EH (cell line): ENCODE results near the gene CPVL.
"Not testable (repeated sequence)": the region's sequence is repeated elsewhere in the genome, so short reads cannot be mapped to it uniquely, and the experiment has no call there.

Experiments used
- DNase-seq: peaks from one replicate; pipeline ENCODE4 v3.0.0-alpha.2; 2015; ENCODE audit warnings: low read depth

The CPVL gene

DNA sequence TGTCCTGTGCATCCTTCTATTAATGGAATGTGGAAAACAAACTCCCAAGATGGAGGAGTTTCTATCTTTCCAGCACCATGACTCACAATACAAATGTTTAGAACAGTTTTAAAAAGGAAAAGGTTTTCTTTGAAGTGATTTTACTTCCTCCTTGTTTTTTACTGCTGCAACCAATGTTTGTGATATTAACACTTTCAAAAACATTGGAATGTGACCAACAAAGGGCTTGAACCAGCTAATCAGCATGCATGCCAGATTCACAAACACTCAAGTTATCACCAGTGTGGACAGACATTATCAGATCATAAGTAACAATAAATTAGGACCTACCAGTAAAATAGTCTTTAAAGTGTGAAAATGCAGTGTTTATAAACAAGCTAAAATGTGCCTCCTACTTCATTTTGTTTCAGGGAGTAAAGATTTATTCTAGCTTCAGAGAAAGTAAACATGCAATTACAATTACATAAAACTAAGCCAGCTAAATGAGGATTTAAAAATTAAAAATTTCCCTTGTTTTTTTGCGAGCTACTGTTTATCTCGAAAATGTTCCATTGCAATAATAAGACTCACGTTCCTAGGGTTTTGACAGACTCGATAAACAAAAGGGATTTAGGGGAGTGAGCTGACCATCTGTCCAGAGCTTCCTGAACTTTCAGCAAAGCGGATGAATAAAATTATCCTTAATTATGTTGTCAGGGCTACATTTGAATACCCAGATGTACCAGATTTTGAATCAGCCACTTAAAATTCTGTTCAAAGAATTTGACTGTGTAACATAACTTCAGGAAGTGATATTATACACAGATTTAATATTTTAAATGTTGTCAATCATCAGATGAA lies 29.8 kb downstream of the CPVL start:
- no peak for DNase-seq

DNA sequence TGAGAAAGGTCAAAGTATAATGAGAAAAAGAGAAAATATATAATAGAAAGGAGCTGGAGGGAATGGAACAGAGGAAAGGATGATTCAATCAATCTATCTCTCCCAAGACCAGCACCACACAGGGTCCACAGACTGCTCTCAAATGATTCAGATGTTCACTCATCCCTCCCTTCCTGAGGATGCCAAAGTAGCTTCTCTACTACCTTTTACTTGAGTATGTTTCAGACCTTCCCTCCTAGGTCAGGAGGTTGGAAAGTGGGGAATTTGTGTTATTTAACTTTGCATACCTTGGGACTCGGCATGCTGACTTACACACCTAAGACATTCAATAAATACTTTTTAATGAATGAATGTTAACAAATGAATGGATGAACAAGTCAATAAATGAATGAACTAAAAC lies 30.6 kb downstream of the CPVL start:
- no peak for DNase-seq

- DNase-seq: no peak
Observed at GRCh38 chr7:29115130-29115687, 31.1 kb downstream of the CPVL start.

- not testable (repeated sequence) for DNase-seq
Observed at GRCh38 chr7:29114266-29114665, 32.1 kb downstream of the CPVL start.

- DNase-seq: peak; percentile 18
Observed at GRCh38 chr7:29113384-29114102, 32.8 kb downstream of the CPVL start.

GRCh38 chr7:29112721-29113120 lies 33.6 kb downstream of the CPVL start:
- no peak for DNase-seq

GRCh38 chr7:29109899-29110298 lies 36.4 kb downstream of the CPVL start:
- DNase-seq: no peak

DNA sequence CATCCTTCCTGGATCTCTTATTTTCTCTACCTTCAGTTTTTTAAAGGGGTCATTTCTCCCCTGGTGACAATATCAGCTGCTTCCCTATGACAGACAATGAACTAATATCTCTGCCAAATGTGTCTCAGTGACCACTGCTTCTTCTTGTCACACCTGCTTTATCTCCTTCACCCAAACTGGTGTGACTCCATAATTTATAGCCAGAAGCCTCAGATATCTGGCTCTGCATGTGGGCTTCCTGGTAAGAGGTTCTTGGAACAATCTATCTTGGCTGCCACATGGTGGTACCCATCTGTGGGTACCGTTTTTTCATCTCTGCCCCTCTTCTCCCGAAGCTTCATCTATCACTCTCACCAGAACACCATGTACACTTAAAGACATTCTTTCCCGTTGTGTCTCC lies 37.0 kb downstream of the CPVL start:
- no peak for DNase-seq

- DNase-seq: no peak
Observed at GRCh38 chr7:29107056-29107455, 39.3 kb downstream of the CPVL start.

DNA sequence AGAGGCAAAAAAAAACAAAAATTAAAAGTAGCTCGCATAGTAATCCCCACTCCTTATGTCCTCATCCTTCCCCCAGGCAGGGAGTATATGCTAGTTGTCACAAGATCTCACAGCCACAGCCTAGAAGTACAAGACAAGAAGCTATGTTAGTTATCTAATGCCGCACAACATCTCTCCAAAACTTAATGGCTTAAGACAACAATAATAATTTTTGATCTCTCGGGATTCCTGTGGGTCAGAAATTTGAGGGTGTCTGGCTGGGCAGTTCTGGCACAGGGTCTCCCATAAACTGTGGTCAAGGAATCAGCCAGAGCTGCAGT lies 39.7 kb downstream of the CPVL start:
- no peak for DNase-seq

DNA sequence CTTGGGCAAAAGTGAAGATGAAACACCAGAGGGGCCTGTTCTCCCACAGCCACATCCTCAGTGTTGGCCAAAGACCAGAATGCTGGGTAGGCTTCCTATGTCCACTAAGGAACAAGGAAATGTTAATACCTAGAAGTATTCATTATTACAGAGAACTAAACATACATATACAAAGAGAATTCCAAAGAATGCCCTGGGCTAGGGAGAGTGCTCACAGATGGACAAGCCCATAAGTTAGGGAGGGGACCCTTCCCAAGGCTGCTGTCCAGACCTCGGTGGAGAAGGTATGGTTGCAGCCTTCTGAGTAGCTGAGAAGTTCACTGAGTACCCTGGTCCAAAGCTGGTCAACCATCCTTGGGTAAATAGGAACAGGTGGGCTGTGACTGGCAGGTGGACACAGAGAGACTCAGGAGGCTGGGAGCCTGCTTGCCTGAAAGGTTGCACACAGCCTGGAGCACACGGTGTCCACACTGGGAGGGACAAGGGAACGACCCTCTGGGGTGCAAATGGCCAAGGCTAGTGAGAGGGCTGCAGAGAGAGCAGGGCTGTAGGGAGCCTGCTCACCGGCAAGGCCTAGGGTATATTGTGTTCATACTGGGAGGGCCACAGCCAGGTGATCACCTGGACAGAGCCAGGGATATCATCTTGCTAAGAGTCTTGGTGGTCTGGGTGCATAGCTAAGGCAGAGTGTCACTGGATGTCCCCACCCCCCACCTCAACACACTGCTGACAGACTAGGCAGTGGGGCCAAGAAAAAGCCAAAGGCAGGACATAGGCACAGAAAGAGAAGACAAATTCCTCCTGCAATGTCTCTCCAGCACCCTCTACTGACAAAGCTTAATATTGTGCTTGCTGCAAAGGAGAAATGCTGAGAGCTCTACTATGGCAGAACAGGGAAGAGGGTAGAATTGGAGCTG lies 40.3 kb downstream of the CPVL start:
- DNase-seq: peak; percentile 67

GRCh38 chr7:29105191-29105590 lies 41.1 kb downstream of the CPVL start:
- DNase-seq: no peak

DNA sequence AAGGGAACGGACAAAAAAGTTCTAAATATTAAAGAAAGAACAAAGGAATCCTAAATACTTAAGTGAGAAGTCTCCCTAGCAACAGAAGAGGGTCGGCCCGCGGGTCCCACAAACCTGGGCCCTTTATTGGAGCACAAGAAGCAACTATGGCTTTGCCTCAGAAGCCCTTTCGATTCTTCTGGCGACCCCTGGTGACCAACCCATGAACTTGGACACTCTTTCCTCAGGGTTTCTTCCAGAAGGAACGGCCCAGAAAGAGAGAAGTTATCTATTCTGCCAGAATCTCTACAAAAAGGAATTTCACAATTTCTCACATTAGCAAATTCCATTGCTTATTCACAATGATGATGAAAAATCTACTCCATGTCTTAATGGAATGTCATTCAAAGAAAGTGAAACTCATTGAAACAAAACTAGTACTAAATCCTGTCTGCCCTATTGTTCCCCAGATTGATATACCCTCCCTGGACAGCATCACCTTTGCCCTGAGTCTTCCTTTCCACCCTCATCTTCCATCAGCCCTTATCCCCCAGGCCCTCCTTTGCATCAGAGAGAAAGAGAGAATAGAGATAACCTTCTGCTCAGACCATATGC lies 43.7 kb downstream of the CPVL start:
- DNase-seq: peak; percentile 61

GRCh38 chr7:29100924-29101323 lies 45.4 kb downstream of the CPVL start:
- no peak for DNase-seq

- DNase-seq: no peak
Observed at GRCh38 chr7:29099896-29100847, 46.2 kb downstream of the CPVL start.

- no peak for DNase-seq
Observed at GRCh38 chr7:29096446-29096730, 49.9 kb downstream of the CPVL start.

GRCh38 chr7:29095631-29096445 lies 50.5 kb downstream of the CPVL start:
- no peak for DNase-seq

DNA sequence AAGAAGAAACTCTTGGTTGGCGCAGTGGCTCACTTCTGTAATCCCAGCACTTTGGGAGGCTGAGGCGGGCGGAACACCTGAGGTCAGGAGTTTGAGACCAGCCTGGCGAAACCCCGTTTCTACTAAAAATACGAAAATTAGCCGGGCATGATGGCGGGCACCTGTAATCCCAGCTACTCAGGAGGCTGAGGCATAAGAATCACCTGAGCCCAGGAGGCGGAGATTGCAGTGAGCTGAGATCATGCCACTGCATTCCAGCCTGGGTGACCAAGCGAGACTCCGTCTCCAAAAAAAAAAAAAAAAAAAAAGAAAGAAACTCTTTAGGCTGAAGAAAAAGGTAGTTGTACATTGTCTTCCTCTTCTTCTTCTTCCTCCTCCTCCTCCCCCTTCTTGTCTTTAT lies 53.2 kb downstream of the CPVL start:
- not testable (repeated sequence) for DNase-seq

GRCh38 chr7:29091715-29092114 lies 54.6 kb downstream of the CPVL start:
- DNase-seq: peak; percentile 3
